HG03025 (cell line): ENCODE results near the gene MAD2L1.

ENCODE experiments used
- ATAC-seq: cut with Tn5 transposase; IDR thresholded peaks from one replicate; pipeline ENCODE4 v1.9.1; 2021; ENCODE audit warnings: mild to moderate bottlenecking, moderate library complexity; ENCODE audit not compliant: unreplicated experiment, low FRiP score

The MAD2L1 gene

DNA sequence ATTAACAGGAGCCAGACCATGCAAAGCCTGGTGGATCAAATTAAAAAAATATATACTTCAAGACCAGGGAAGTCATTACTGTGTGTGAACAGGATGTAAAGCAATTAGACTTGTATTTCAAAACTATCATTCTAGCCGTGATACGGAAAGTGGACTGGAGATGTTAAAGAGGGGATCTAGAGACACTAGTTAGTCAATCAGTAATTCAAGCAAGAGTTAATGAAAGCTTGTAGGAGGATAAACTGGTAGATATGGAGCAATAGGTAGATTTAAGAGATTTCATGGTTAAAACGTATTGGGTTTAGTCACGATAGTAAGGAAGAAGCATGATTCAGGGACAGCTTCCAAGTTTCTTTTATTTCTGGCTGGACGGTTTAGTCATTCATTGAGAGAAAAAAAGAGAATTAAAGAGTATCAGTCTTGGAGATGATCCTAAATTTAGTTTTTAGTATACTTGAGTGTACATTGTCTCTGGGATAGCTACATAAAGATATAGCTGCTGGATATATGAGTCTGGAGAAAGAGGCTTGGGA, 3.9 kb downstream of the MAD2L1 start:
- ATAC-seq: no peak

- no peak for ATAC-seq
Observed at GRCh38 chr4:120059036-120059435, 7.6 kb downstream of the MAD2L1 start.

GRCh38 chr4:120057416-120057815, 9.2 kb downstream of the MAD2L1 start:
- ATAC-seq: no peak

- ATAC-seq: no peak
Observed at GRCh38 chr4:120056246-120056645, 10.4 kb downstream of the MAD2L1 start.

DNA sequence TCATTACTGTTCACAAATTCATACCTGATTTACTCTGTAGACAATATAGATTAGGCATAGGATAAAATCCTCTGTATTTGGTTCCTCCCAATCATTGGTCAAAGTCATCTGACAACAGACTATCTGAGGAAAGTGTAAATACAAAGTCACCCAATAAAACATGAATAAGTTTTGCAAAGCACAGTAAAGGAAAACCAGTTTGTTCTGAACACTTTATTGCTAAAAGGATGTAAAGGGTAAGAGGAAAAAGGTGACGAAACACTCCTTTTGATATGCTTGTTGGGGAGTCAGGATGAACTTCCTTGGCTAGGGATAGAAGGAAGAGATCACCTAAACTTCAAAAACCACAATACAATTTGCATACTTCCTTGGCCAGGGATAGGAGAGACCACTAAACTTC, 10.9 kb downstream of the MAD2L1 start:
- ATAC-seq: no peak

DNA sequence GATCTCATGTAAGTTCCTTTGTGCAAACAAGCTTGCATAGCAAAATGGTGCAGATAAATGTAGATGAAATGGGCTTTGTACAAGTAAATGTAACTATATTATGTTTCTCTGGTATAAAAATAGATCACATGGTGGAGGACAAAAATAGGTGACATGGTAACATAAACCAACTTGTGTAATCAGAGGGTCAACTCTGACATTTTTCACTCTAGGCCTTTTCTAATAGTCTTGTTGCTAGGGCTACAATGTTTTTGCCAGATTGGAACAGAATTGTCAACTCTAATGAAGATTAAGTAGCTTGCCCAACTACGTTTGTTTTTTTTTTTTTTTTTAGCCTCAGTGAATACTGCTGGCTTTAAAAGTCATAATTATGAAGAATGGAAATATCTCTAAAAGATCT, 11.5 kb downstream of the MAD2L1 start:
- ATAC-seq: no peak

GRCh38 chr4:120053911-120054310, 12.7 kb downstream of the MAD2L1 start:
- peak; percentile 70 for ATAC-seq

DNA sequence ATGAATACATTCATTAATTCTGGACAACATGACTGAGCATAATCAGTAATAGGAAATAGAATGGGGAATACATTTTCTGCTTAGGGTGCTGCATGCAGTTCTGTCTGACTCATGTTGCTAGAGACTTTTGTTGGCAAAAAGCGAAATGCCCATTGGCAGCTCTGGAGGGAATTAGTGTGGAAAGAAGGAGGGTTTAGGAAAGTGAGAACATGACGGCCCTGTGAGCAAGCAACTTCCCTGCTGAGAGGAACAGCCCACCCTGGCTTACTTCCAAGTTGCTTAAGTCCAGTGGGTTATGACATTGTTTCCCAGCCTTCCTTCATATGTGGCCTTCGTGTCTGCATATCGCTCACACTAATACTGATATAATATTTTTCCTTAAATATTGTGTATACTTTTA, 13.8 kb downstream of the MAD2L1 start:
- no peak for ATAC-seq

- no peak for ATAC-seq
Observed at GRCh38 chr4:120051253-120051652, 15.4 kb downstream of the MAD2L1 start.

DNA sequence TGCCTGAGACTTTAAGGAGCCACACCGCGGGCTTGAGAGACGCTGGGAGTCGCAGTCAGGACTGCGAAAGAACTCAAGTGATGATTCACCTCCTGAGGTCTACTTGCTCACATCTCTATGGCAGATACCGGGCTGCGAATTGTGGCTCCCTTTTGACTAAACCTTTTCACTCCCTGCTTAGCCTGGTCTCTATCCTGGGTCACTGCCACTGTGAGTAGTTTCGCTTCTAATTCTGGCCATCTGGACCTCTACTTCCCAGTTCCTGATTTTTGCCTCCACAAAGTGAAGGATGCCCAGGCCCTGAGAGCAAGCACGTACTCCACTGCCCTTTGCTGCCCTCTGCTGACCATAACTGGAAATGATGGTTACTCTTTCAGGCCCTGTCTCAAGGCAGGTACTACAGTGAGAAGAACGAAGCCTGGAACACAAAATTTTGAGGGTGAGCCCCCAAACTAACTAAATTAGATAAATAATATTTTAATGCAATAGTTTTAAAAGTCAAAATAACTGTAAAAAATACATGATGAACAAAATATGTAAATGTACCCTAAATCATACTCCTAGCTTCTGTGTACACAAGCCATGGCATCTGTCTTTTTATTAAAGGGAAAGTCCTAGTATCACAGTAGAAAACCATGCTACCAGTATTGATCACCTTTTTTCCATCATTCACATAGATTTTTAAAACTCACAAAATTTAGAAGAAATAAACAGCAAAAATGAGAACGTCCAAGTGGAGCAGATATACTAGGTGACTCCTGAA, 16.7 kb downstream of the MAD2L1 start:
- peak; percentile 92 for ATAC-seq

GRCh38 chr4:120043828-120044227, 22.8 kb downstream of the MAD2L1 start:
- ATAC-seq: no peak

- no peak for ATAC-seq
Observed at GRCh38 chr4:120037411-120037810, 29.2 kb downstream of the MAD2L1 start.

DNA sequence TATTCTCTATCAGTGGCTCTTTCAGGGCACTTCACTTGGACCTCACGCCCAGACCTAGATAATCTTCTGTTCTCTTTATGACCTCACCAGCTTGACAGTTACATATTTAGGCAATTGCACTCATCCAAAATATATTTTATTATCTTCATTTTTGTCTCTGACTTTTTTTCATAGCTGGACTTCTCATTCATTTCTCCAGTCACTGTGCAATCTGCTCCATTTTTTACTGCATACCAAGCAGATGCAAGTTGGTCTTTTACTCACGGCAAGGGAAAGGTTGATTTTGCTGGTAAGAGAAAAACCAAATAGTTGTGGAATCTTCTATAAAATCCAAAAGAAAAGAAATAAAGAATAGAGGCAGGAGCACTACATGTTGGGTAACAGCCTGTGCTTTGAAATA, 31.7 kb downstream of the MAD2L1 start:
- ATAC-seq: no peak

- no peak for ATAC-seq
Observed at GRCh38 chr4:120026853-120027252, 39.8 kb downstream of the MAD2L1 start.

- ATAC-seq: no peak
Observed at GRCh38 chr4:120025516-120025915, 41.1 kb downstream of the MAD2L1 start.

DNA sequence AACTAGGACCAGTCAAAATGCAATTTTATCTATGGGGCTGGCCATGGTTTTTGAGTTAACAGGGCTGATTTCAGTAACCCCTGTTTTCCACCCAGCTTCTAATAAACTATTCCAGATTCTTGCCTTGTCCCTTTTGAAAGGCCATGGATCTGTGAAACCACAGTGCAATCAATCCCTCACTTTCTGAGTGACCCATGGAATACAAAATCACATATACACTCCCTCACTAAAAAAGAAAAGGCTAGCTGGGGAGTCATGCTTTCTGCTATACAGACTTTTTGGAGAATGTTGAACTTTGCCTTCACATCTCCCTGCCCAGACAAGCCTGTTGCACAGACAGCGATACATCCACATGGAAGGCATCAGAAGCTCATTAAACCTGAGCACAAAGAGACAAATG, 47.9 kb downstream of the MAD2L1 start:
- ATAC-seq: no peak

GRCh38 chr4:120017939-120018692, 48.5 kb downstream of the MAD2L1 start:
- no peak for ATAC-seq

DNA sequence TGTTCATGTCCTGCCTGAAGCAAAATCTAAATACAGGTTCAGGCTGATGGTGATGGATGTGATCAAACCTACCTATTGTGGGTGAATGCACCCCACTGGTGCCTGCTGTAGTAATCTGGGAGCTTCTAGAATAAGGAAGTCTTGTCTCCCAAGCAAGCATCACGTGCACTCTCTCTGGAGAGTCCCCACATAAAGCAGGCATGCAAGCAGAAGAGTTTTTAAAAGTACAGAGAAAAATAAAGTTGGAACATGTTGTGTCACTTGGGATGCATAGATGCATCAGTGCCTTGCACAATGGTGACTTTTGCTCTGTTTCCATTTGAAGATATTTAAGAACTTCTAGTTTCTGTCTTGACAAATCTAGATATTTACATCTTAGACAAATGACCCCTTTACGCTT, 54.9 kb downstream of the MAD2L1 start:
- ATAC-seq: no peak

- ATAC-seq: no peak
Observed at GRCh38 chr4:120010646-120011045, 56.0 kb downstream of the MAD2L1 start.

GRCh38 chr4:120009731-120010130, 56.9 kb downstream of the MAD2L1 start:
- no peak for ATAC-seq

DNA sequence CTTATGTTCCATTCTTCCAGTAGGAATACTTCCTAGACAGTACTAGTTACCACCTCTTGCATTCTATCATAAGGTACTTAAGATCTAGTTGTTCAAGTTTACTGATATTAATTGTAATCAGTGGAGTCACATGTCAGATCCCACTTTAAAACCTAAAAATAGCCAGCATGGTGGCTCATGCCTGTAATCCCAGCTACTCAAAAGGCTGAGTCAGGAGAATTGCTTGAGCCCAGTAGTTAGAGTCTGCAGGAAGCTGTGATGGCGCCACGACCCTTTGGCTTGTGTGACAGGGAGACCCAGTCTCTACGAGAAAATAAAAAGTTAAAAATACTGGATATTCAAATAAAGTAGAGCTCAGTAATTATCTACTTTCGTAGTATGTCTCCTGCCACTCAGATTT, 57.7 kb downstream of the MAD2L1 start:
- ATAC-seq: no peak
